Measurements from ENCODE around the gene NTRK2. TPM values are rescaled to one million over a fixed set of nuclear protein-coding genes. Genes with fewer than 3 reads are reported as not detected.

NTRK2 gene
- total RNA-seq, 4 donors from 2014 or later, result 2.6 to 8.5 (median 6.0) TPM

- WGBS, 2 donors (ENCODE audit: low coverage in 1 of 2), result 71 to 73% methylated on average over 8 to 11 of the region's 11 CpGs
Measured at GRCh38 chr9:84781931-84782866, 112.7 kb downstream of the NTRK2 start.

GRCh38 chr9:84785792-84786547 is 116.4 kb downstream of the NTRK2 start:
- ATAC-seq, result no peak
- Histone ChIP-seq H3K9me3 (no peaks in the 10 kb centered on the region), H3K27ac (no peak overlapping the region), H3K4me1 (no peaks in the 10 kb centered on the region), H3K27me3 (peaks cover 4% of the 10 kb centered on the region), H3K4me3 (no peak overlapping the region), H3K36me3 (no peaks in the 10 kb centered on the region)
- 81 to 89% methylated on average over 3 of the region's 4 CpGs for WGBS, 2 donors (ENCODE audit: low coverage in 1 of 2)
- TF ChIP-seq POLR2A (IDR thresholded peaks at IDR 0.05), result no peak
- no peak for TF ChIP-seq POLR2AphosphoS5 (IDR thresholded peaks at IDR 0.05)
- TF ChIP-seq EP300 (IDR thresholded peaks at IDR 0.05), result no peak
- TF ChIP-seq CTCF (IDR thresholded peaks at IDR 0.05), result no peak

More at GRCh38 chr9:84781931-84782866, 112.7 kb downstream of the NTRK2 start:
- ATAC-seq, result no peak
- no peaks in the 10 kb centered on the region for H3K36me3 ChIP-seq
- no peaks in the 10 kb centered on the region for H3K9me3 ChIP-seq
- H3K27me3 ChIP-seq, result no peaks in the 10 kb centered on the region
- TF ChIP-seq POLR2A (IDR thresholded peaks at IDR 0.05), result no peak
- TF ChIP-seq CTCF (IDR thresholded peaks at IDR 0.05), result no peak
- no peak for TF ChIP-seq EP300 (IDR thresholded peaks at IDR 0.05)
- TF ChIP-seq POLR2AphosphoS5 (IDR thresholded peaks at IDR 0.05), result no peak
- H3K4me3 ChIP-seq, result no peak overlapping the region
- H3K4me1 ChIP-seq, result no peaks in the 10 kb centered on the region
- no peak overlapping the region for H3K27ac ChIP-seq

- no peak overlapping the region for H3K4me3 ChIP-seq
- H3K9me3 ChIP-seq, result no peaks in the 10 kb centered on the region
- no peaks in the 10 kb centered on the region for H3K4me1 ChIP-seq
- TF ChIP-seq EP300 (IDR thresholded peaks at IDR 0.05), result no peak
- no peak for TF ChIP-seq POLR2A (IDR thresholded peaks at IDR 0.05)
- TF ChIP-seq POLR2AphosphoS5 (IDR thresholded peaks at IDR 0.05), result no peak
- TF ChIP-seq CTCF (IDR thresholded peaks at IDR 0.05), result no peak
- WGBS, 2 donors (ENCODE audit: low coverage in 1 of 2), result 95 to 100% methylated on average over 4 to 5 of the region's 5 CpGs
- peaks cover 4% of the 10 kb centered on the region for H3K27me3 ChIP-seq
- H3K36me3 ChIP-seq, result no peaks in the 10 kb centered on the region
- no peak overlapping the region for H3K27ac ChIP-seq
- no peak for ATAC-seq
Measured at GRCh38 chr9:84788803-84789462, 119.4 kb downstream of the NTRK2 start.

- 84 to 100% methylated on average over 5 of the region's 5 CpGs for WGBS, 2 donors (ENCODE audit: low coverage in 1 of 2)
- no peak overlapping the region for H3K27ac ChIP-seq
- no peak for ATAC-seq
- peaks cover 4% of the 10 kb centered on the region for H3K27me3 ChIP-seq
- TF ChIP-seq POLR2A (IDR thresholded peaks at IDR 0.05), result no peak
- no peak for TF ChIP-seq POLR2AphosphoS5 (IDR thresholded peaks at IDR 0.05)
- H3K36me3 ChIP-seq, result no peaks in the 10 kb centered on the region
- no peaks in the 10 kb centered on the region for H3K4me1 ChIP-seq
- H3K4me3 ChIP-seq, result no peak overlapping the region
- no peaks in the 10 kb centered on the region for H3K9me3 ChIP-seq
Measured at GRCh38 chr9:84789463-84789830, 119.9 kb downstream of the NTRK2 start.

GRCh38 chr9:84791643-84792042 is 122.1 kb downstream of the NTRK2 start:
- H3K27ac ChIP-seq, result no peak overlapping the region
- no peak for ATAC-seq
- H3K9me3 ChIP-seq, result no peaks in the 10 kb centered on the region
- WGBS, 2 donors (ENCODE audit: low coverage in 1 of 2), result 79 to 82% methylated on average over 2 of the region's 2 CpGs
- H3K4me3 ChIP-seq, result no peak overlapping the region
- no peaks in the 10 kb centered on the region for H3K36me3 ChIP-seq
- peaks cover 4% of the 10 kb centered on the region for H3K27me3 ChIP-seq
- TF ChIP-seq POLR2AphosphoS5 (IDR thresholded peaks at IDR 0.05), result no peak
- no peak for TF ChIP-seq POLR2A (IDR thresholded peaks at IDR 0.05)
- no peak for TF ChIP-seq EP300 (IDR thresholded peaks at IDR 0.05)
- no peak for TF ChIP-seq CTCF (IDR thresholded peaks at IDR 0.05)
- H3K4me1 ChIP-seq, result no peaks in the 10 kb centered on the region

Measured in gastroesophageal sphincter (tissue), 4 donors.